ENCODE measurements around the gene ANKH. TPM values are rescaled to one million over a fixed set of nuclear protein-coding genes. Genes with fewer than 3 reads are reported as not detected.

Gene ANKH
- total and polyA plus RNA-seq, 10 of the 15 experiments (the other 5 are each of a cell fraction or from before 2014, with no cell fraction given) = 2.1 to 43.9 (median 14.4) TPM

DNA sequence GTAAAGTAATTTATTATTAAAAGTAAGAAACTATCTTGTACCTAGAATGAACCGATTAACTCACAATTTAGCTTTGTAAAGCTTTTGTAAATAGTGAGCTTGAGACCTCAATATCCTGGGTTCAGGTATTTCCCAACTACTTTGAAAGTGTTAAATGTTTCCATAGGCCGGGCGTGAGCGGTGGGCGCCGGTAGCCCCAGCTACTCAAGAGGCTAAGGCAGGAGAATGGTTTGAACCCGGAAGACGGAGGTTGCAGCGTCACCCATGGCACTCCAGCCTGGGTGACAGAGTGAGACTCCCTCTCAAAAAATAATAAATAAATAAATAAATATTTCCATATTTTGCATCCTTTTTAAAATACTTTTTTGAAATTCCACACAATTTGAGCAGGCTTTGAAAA is 1.5 kb upstream of the ANKH start (continued):
- TF ChIP-seq, protein P1, sequence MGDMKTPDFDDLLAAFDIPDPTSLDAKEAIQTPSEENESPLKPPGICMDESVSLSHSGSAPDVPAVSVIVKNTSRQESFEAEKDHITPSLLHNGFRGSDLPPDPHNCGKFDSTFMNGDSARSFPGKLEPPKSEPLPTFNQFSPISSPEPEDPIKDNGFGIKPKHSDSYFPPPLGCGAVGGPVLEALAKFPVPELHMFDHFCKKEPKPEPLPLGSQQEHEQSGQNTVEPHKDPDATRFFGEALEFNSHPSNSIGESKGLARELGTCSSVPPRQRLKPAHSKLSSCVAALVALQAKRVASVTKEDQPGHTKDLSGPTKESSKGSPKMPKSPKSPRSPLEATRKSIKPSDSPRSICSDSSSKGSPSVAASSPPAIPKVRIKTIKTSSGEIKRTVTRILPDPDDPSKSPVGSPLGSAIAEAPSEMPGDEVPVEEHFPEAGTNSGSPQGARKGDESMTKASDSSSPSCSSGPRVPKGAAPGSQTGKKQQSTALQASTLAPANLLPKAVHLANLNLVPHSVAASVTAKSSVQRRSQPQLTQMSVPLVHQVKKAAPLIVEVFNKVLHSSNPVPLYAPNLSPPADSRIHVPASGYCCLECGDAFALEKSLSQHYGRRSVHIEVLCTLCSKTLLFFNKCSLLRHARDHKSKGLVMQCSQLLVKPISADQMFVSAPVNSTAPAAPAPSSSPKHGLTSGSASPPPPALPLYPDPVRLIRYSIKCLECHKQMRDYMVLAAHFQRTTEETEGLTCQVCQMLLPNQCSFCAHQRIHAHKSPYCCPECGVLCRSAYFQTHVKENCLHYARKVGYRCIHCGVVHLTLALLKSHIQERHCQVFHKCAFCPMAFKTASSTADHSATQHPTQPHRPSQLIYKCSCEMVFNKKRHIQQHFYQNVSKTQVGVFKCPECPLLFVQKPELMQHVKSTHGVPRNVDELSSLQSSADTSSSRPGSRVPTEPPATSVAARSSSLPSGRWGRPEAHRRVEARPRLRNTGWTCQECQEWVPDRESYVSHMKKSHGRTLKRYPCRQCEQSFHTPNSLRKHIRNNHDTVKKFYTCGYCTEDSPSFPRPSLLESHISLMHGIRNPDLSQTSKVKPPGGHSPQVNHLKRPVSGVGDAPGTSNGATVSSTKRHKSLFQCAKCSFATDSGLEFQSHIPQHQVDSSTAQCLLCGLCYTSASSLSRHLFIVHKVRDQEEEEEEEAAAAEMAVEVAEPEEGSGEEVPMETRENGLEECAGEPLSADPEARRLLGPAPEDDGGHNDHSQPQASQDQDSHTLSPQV (IDR thresholded peaks at IDR 0.05) = no peak
- no peak for TF ChIP-seq FOXM1 (IDR thresholded peaks at IDR 0.05; ENCODE audit: low read depth, low read length)
- TF ChIP-seq IKZF2 (IDR thresholded peaks at IDR 0.05) = no peak
- no peak for TF ChIP-seq CREB1 (IDR thresholded peaks at IDR 0.05; ENCODE audit: low read depth)
- no peak for TF ChIP-seq ZNF207 (IDR thresholded peaks at IDR 0.05; ENCODE audit: borderline replicate concordance)

DNA sequence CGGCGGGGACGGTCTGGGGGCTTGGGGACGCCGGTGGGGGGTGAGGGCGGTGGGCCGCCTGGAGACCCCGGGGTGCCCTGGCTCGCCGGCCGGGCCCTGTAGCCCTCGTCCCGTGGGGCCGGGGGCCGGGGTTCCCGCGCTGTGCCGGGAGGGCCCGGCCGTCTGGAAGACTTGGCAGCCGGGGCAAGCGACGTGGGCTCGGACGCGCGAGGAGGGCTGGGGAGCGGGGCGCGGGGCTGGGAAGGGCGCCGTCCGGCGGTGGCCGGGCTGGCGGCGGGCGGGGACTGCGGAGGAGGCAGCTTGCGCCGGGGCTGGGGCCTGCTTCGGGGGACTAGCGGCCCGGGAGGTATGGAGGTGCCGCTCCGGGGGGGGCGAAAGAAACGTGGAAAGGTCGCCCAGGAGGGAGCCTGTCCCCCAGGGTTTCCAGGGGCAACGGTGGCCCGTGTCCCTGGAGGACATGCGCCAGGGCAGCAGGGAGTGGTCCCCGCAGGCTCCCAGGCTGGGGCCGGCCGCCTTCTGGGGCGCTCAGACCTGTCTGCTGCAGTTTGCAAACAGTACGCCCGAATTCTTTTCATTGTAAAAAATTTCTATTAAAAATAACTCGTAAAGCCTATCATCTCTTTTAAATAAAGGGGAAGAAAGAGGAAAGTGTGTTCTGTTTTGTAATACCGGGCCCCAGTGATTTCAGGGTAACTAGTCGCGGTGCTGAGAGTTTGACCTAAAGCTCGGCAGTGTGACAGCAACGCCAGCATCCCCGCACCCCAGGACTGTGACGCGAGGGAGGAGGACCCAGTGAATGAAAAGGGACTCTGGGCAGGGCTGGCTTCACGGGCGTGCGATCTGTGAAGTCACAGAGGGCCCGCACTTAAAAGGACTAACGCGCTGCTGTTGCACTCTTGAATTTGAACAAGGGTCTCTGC is 752 bp upstream of the ANKH start:
- Histone ChIP-seq H3K27ac (ENCODE audit: control insufficient read depth, insufficient read depth) (no peak overlapping the region), H3K36me3 (ENCODE audit: control insufficient read depth in 2 of 2, insufficient read depth in 2 of 2, low read length in 1 of 2) (no peaks in the 10 kb centered on the region), H3K4me2 (ENCODE audit: control insufficient read depth, insufficient read depth) (peak overlapping the region; percentile 97), H4K20me1 (ENCODE audit: control insufficient read depth, insufficient read depth) (no peaks in the 10 kb centered on the region), H3K4me1 (ENCODE audit: control insufficient read depth, insufficient read depth, low read length) (no peaks in the 10 kb centered on the region), H3K27me3 (replicated peaks in 1 of 2; ENCODE audit: control insufficient read depth in 2 of 2, insufficient read depth in 2 of 2, low read length in 1 of 2) (no peaks in the 10 kb centered on the region), H3K79me2 (ENCODE audit: control insufficient read depth, insufficient read depth, low read length) (no peaks in the 10 kb centered on the region; the same call in none of the 2 replicates), H3K9me3 (replicated peaks; ENCODE audit: control insufficient read depth, insufficient read depth, low read length) (no peaks in the 10 kb centered on the region), H2AFZ (ENCODE audit: control insufficient read depth, low read depth, low read length) (peak overlapping the region; percentile 62), H3K4me3 (peak overlapping the region; percentile 77), H3K9ac (ENCODE audit: control insufficient read depth, insufficient read depth, low read length) (peak overlapping the region; percentile 54; the same call in 1 of the 2 replicates)
- 5% methylated on average over 34 of the region's 73 CpGs for WGBS (ENCODE audit: insufficient coverage, insufficient replicate concordance, low lambda C conversion rate, missing lambda C conversion rate)
- in situ Hi-C loops (cut with MboI) = no loop called here
- DNase-seq (ENCODE audit: low read depth, low spot score) = no peak
- ChIA-PET SMC1A (ENCODE audit: uncharacterized antibody, unreplicated experiment) (interaction anchor here (1.0 to 3.3 kb wide), 6 partner anchors 13 to 144 kb away, joined by 3 to 17 read pairs (median 4); no protein-coding TSS in a partner anchor), CTCF (interaction anchor here (1.1 to 1.9 kb wide), 3 partner anchors 11 to 147 kb away, joined by 4 to 15 read pairs (median 7); no protein-coding TSS in a partner anchor), POLR2A (interaction anchor here (0.6 to 0.7 kb wide), 2 partner anchors 21 to 62 kb away, joined by 4 read pairs; no protein-coding TSS in a partner anchor), RAD21 (ENCODE audit: unreplicated experiment) (interaction anchor here (0.7 to 1.3 kb wide), 2 partner anchors 10 to 140 kb away, joined by 3 read pairs; no protein-coding TSS in a partner anchor)
- peak; percentile 63 for ATAC-seq
- no peak for FAIRE-seq
- intact Hi-C loops (cut with micrococcal nuclease; ENCODE audit: unreplicated experiment) = loop anchor here (5.0 kb wide), 2 partner anchors 130 kb away; no protein-coding TSS in a partner anchor
- no TSS peak for BruUV-seq (replicated peaks)
- TF ChIP-seq NFIC (IDR thresholded peaks at IDR 0.05; ENCODE audit: low read depth, low read length) (no peak), ATF7 (IDR thresholded peaks at IDR 0.05; ENCODE audit: low read depth) (no peak), EP300 (IDR thresholded peaks at IDR 0.05; ENCODE audit: borderline replicate concordance in 1 of 2, control insufficient read depth in 1 of 2, low read depth in 2 of 2, low read length in 2 of 2) (no peak), RBBP5 (conservative IDR thresholded peaks at IDR 0.05) (no peak), KAT2A (conservative IDR thresholded peaks at IDR 0.05; ENCODE audit: control insufficient read depth, low read depth, low read length) (no peak), CREB1 (IDR thresholded peaks at IDR 0.05; ENCODE audit: low read depth) (peak; percentile 55), BHLHE40 (IDR thresholded peaks at IDR 0.05; ENCODE audit: borderline replicate concordance in 1 of 2, low read depth in 2 of 2, low read length in 1 of 2) (no peak)
- TF ChIP-seq, protein P2, sequence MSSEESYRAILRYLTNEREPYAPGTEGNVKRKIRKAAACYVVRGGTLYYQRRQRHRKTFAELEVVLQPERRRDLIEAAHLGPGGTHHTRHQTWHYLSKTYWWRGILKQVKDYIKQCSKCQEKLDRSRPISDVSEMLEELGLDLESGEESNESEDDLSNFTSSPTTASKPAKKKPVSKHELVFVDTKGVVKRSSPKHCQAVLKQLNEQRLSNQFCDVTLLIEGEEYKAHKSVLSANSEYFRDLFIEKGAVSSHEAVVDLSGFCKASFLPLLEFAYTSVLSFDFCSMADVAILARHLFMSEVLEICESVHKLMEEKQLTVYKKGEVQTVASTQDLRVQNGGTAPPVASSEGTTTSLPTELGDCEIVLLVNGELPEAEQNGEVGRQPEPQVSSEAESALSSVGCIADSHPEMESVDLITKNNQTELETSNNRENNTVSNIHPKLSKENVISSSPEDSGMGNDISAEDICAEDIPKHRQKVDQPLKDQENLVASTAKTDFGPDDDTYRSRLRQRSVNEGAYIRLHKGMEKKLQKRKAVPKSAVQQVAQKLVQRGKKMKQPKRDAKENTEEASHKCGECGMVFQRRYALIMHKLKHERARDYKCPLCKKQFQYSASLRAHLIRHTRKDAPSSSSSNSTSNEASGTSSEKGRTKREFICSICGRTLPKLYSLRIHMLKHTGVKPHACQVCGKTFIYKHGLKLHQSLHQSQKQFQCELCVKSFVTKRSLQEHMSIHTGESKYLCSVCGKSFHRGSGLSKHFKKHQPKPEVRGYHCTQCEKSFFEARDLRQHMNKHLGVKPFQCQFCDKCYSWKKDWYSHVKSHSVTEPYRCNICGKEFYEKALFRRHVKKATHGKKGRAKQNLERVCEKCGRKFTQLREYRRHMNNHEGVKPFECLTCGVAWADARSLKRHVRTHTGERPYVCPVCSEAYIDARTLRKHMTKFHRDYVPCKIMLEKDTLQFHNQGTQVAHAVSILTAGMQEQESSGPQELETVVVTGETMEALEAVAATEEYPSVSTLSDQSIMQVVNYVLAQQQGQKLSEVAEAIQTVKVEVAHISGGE (CRISPR knock-in tag; IDR thresholded peaks at IDR 0.05) = no peak

Data from GM12878 (cell line).